HepG2 (cell line): ENCODE data around the gene DLX5. TPM values are rescaled to one million over a fixed set of nuclear protein-coding genes. Genes with fewer than 3 reads are reported as not detected.

Experiments used
- ATAC-seq: fragments of 200-7000 bp; cut with Tn5 transposase; 3 replicates; pipeline ENCODE4 v1.9.1; 2020; ENCODE audit warnings: mild to moderate bottlenecking, moderate library complexity
- BruUV-seq: library from RNA; stranded (reverse); fragments of 400-500 nt; replicated peaks from 2 replicates; lab custom pipeline; 2021; lab: Mats Ljungman, UMichigan
- CTCF ChIA-PET: fragments of 300-600 bp; formaldehyde crosslinking; extraction: SDS; loops from one replicate; lab custom pipeline; 2021; ENCODE audit warnings: low total read pairs, inconsistent platforms, low intra/inter-chr PET ratio; lab: Yijun Ruan, JAX
- POLR2A ChIA-PET: fragments of 350-600 bp; sonication (Branson Sonifier 250); formaldehyde crosslinking; loops from one replicate; lab custom pipeline; 2020; ENCODE audit warnings: antibody characterized with exemption, inconsistent platforms; lab: Yijun Ruan, JAX
- DNase-seq: peaks from one replicate; pipeline ENCODE4 v3.0.0-alpha.2; 2015; ENCODE audit warnings: low spot score
- FAIRE-seq: peaks from 3 replicates; lab custom pipeline; 2011; peaks lifted over from hg19 to GRCh38; lab: Jason Lieb, UNC
- H2AFZ ChIP-seq: one replicate; pipeline ENCODE4 v1.6.1; 2011; ENCODE audit warnings: low read length, inconsistent platforms
- H3K27ac ChIP-seq: fragments of 300-600 bp; 3 replicates; pipeline ENCODE4 v1.8.0; 2011; ENCODE audit warnings: mixed run types, mild to moderate bottlenecking, mixed read lengths, low read length, inconsistent platforms; ENCODE audit not compliant: insufficient read depth; ENCODE audit errors: extremely low read length
- H3K27me3 ChIP-seq, 2 experiments: fragments of 200-600 bp in 1 of 2; 2 replicates in 1 of 2; 3 replicates in 1 of 2; pipeline versions ENCODE4 v1.6.0 to v1.8.0; 2011; ENCODE audit warnings: low read length in 2 of 2, mild to moderate bottlenecking in 2 of 2, moderate library complexity in 2 of 2, inconsistent platforms in 1 of 2; ENCODE audit not compliant: insufficient read depth in 2 of 2, control insufficient read depth in 1 of 2
- H3K36me3 ChIP-seq, 2 experiments: fragments of 200-600 bp in 1 of 2; replicated peaks in 1 of 2; 2 replicates in 1 of 2; 3 replicates in 1 of 2; pipeline versions ENCODE4 v1.5.1 to v1.8.0; 2011; ENCODE audit warnings: low read length in 2 of 2, inconsistent platforms in 1 of 2; ENCODE audit not compliant: insufficient read depth in 2 of 2, control insufficient read depth in 1 of 2
- H3K4me1 ChIP-seq: 2 replicates; pipeline ENCODE4 v1.5.1; 2012; ENCODE audit warnings: low read length, inconsistent platforms; ENCODE audit not compliant: insufficient read depth
- H3K4me2 ChIP-seq: 2 replicates; pipeline ENCODE4 v1.6.0; 2011; ENCODE audit warnings: low read depth, low read length, inconsistent platforms
- H3K4me3 ChIP-seq, 3 experiments: fragments of 200-600 bp in 1 of 3; sonication (generic), shearing (Covaris generic) in 1 of 3; replicated peaks in 1 of 3; 2 replicates each; pipeline ENCODE4 v1.5.1; 2011 to 2016; ENCODE audit warnings: low read length in 3 of 3, inconsistent platforms in 2 of 3, low read depth in 2 of 3, mild to moderate bottlenecking in 2 of 3, control low read depth in 1 of 3, mixed read lengths in 1 of 3; ENCODE audit not compliant: insufficient read depth in 1 of 3
- H3K79me2 ChIP-seq: one replicate; pipeline ENCODE4 v1.6.1; 2011; ENCODE audit warnings: low read length, inconsistent platforms; ENCODE audit not compliant: insufficient read depth
- H3K9ac ChIP-seq: 2 replicates; pipeline ENCODE4 v1.6.0; 2011; ENCODE audit warnings: mild to moderate bottlenecking, low read depth, low read length, inconsistent platforms; ENCODE audit not compliant: insufficient read depth
- H3K9me3 ChIP-seq: 2 replicates; pipeline ENCODE4 v1.5.1; 2012; ENCODE audit warnings: mild to moderate bottlenecking, low read length
- H4K20me1 ChIP-seq: 2 replicates; pipeline ENCODE4 v1.6.0; 2011; ENCODE audit warnings: inconsistent platforms, mild to moderate bottlenecking, low read length, moderate library complexity; ENCODE audit not compliant: insufficient read depth
- BRD4 ChIP-seq: sonication (generic); formaldehyde crosslinking; IDR thresholded peaks from 2 replicates; pipeline ENCODE4 v1.4.0; 2020; ENCODE audit warnings: missing genetic modification reagents
- ZNF18 ChIP-seq: sonication (generic); formaldehyde crosslinking; IDR thresholded peaks from 2 replicates; pipeline ENCODE4 v1.8.0; 2022; ENCODE audit warnings: mild to moderate bottlenecking, missing genetic modification reagents; ENCODE audit not compliant: insufficient replicate concordance
- ZNF777 ChIP-seq: sonication (generic); formaldehyde crosslinking; IDR thresholded peaks from 2 replicates; pipeline ENCODE4 v1.4.0; 2020; ENCODE audit warnings: missing genetic modification reagents
- WGBS: methylation state at CpG from one replicate; pipeline ENCODE4 v1.1.6; 2017; ENCODE audit warnings: low lambda C conversion rate; 5-methylcytosine and 5-hydroxymethylcytosine counted together
- in situ Hi-C: cut with HindIII; loops from 2 replicates; pipeline ENCODE4 v1.10.0; 2017; ENCODE audit warnings: low pct_unique_long_range_greater_than_20kb; ENCODE audit not compliant: extremely low pct_ligation_motif_present
- intact Hi-C: fragments of 100-400 bp; cut with micrococcal nuclease; formaldehyde crosslinking; loops from one replicate; pipeline ENCODE4 v1.10.0; 2022; ENCODE audit not compliant: unreplicated experiment
- polyA plus RNA-seq, 8 experiments: library from polyadenylated mRNA; depleted of rRNA in 3 of 8; stranded (reverse) in 7 of 8; unstranded in 1 of 8; fragments of >200 nt; fragmentation: Illumina TruSeq in 4 of 8; extraction: Trizol in 4 of 8; gene quantifications; 2 replicates each; pipeline versions ENCODE4 v1.2.1 to v1.2.3, GENCODE V29; 2011 to 2016; ENCODE audit warnings: low read depth in 4 of 8, missing spikeins in 1 of 8, mixed read lengths in 1 of 8; ENCODE audit not compliant: insufficient read depth in 1 of 8
- total RNA-seq, 5 experiments: library from RNA; depleted of rRNA; stranded (reverse); fragments of >200 nt; fragmentation: Illumina TruSeq; extraction: Trizol; gene quantifications; 2 replicates each; pipeline ENCODE4 v1.2.3, GENCODE V29; 2016; ENCODE audit warnings: low read depth in 1 of 5

Gene DLX5
- total and polyA plus RNA-seq, 2 of the 13 experiments (the other 11 are each of a cell fraction or from before 2014, with no cell fraction given) = not detected

GRCh38 chr7:97013134-97013844 lies 11.3 kb downstream of the DLX5 start:
- H3K9me3 ChIP-seq = no peaks in the 10 kb centered on the region
- no peak for TF ChIP-seq ZNF18 (CRISPR knock-in tag)
- no peak for TF ChIP-seq ZNF777 (CRISPR knock-in tag)
- no peak for TF ChIP-seq BRD4 (CRISPR knock-in tag)
- TF ChIP-seq, all 625 proteins: peak for 0
- no peaks in the 10 kb centered on the region for H3K79me2 ChIP-seq
- no peaks in the 10 kb centered on the region for H4K20me1 ChIP-seq
- no peaks in the 10 kb centered on the region for H3K27me3 ChIP-seq
- H3K36me3 ChIP-seq = peaks cover 6 to 8% of the 10 kb centered on the region in 2 experiments; a peak in 4 of 5 replicates
- no peak for DNase-seq
- in situ Hi-C loops (loop anchor here (25.0 kb wide), 1 partner anchor 701 kb away; the partner anchor contains the start of gene SLC25A13), intact Hi-C loops (no loop called here)
- H2AFZ ChIP-seq = no peak overlapping the region
- WGBS = 94% methylated on average over 20 of the region's 20 CpGs
- no peak overlapping the region for H3K27ac ChIP-seq
- no peak overlapping the region for H3K9ac ChIP-seq
- no peak for FAIRE-seq
- no peak overlapping the region for H3K4me2 ChIP-seq
- peaks cover 35% of the 10 kb centered on the region for H3K4me1 ChIP-seq
- no peak overlapping the region for H3K4me3 ChIP-seq
- no TSS peak for BruUV-seq
- ATAC-seq = no peak
- POLR2A ChIA-PET = interaction anchor here (1.0 kb wide), 1 partner anchor 9 kb away, joined by 3 read pairs; no protein-coding TSS in a partner anchor
- CTCF ChIA-PET = no interaction called here
